PFSK-1 (cell line): ENCODE data around the gene RALBP1.

ENCODE experiments used
- FOXP2 ChIP-seq: optimal IDR thresholded peaks from 2 replicates; pipeline ENCODE3; 2011; ENCODE audit warnings: borderline replicate concordance, control low read depth, inconsistent platforms; ENCODE audit not compliant: insufficient read depth; ENCODE audit errors: extremely low read length, extremely low read depth
- POLR2AphosphoS5 ChIP-seq: IDR thresholded peaks from 2 replicates; pipeline ENCODE4 v1.6.1; 2012; ENCODE audit warnings: low read depth, mild to moderate bottlenecking, control low read depth, low read length, moderate library complexity
- REST ChIP-seq, 2 experiments: IDR thresholded peaks; 2 replicates each; pipeline versions ENCODE4 v1.6.1 to v1.8.0; 2011 to 2012; ENCODE audit warnings: low read depth in 2 of 2, low read length in 2 of 2, control low read depth in 1 of 2, inconsistent platforms in 1 of 2, mild to moderate bottlenecking in 1 of 2, moderate library complexity in 1 of 2; ENCODE audit not compliant: insufficient read depth in 1 of 2
- SIN3A ChIP-seq: IDR thresholded peaks from 2 replicates; pipeline ENCODE4 v1.6.1; 2012; ENCODE audit warnings: mild to moderate bottlenecking, low read length, moderate library complexity, borderline replicate concordance; ENCODE audit not compliant: insufficient read depth
- TAF1 ChIP-seq: IDR thresholded peaks from 2 replicates; pipeline ENCODE4 v1.6.1; 2012; ENCODE audit warnings: low read length, control low read depth, borderline replicate concordance; ENCODE audit not compliant: insufficient read depth

The RALBP1 gene

GRCh38 chr18:9436206-9436929 lies 38.9 kb upstream of the RALBP1 start:
- no peak for TF ChIP-seq REST (IDR thresholded peaks at IDR 0.05; ENCODE audit: insufficient read depth in 1 of 2, low read depth in 2 of 2, low read length in 2 of 2)
- TF ChIP-seq FOXP2 = no peak
- no peak for TF ChIP-seq POLR2AphosphoS5
- no peak for TF ChIP-seq TAF1
- TF ChIP-seq SIN3A = no peak

GRCh38 chr18:9437021-9437437 lies 38.3 kb upstream of the RALBP1 start:
- TF ChIP-seq TAF1 = no peak
- no peak for TF ChIP-seq POLR2AphosphoS5
- no peak for TF ChIP-seq REST (IDR thresholded peaks at IDR 0.05; ENCODE audit: insufficient read depth in 1 of 2, low read depth in 2 of 2, low read length in 2 of 2)
- no peak for TF ChIP-seq FOXP2
- no peak for TF ChIP-seq SIN3A

GRCh38 chr18:9437672-9438071 lies 37.6 kb upstream of the RALBP1 start:
- TF ChIP-seq POLR2AphosphoS5 = no peak

- TF ChIP-seq POLR2AphosphoS5 (no peak), TAF1 (no peak), SIN3A (no peak), REST (IDR thresholded peaks at IDR 0.05; ENCODE audit: insufficient read depth in 1 of 2, low read depth in 2 of 2, low read length in 2 of 2) (no peak), FOXP2 (no peak)
These were observed 34.3 kb upstream of the RALBP1 start for GRCh38 chr18:9441061-9441460.

- no peak for TF ChIP-seq TAF1
- no peak for TF ChIP-seq FOXP2
- no peak for TF ChIP-seq SIN3A
- TF ChIP-seq POLR2AphosphoS5 = no peak
- TF ChIP-seq REST (IDR thresholded peaks at IDR 0.05; ENCODE audit: insufficient read depth in 1 of 2, low read depth in 2 of 2, low read length in 2 of 2) = no peak
These were observed 30.8 kb upstream of the RALBP1 start for GRCh38 chr18:9444549-9444948.
